ENCODE data around the gene ACP5.
"Not testable (repeated sequence)": the region's sequence is repeated elsewhere in the genome, so short reads cannot be mapped to it uniquely, and the experiment has no call there.

Gene ACP5

DNA sequence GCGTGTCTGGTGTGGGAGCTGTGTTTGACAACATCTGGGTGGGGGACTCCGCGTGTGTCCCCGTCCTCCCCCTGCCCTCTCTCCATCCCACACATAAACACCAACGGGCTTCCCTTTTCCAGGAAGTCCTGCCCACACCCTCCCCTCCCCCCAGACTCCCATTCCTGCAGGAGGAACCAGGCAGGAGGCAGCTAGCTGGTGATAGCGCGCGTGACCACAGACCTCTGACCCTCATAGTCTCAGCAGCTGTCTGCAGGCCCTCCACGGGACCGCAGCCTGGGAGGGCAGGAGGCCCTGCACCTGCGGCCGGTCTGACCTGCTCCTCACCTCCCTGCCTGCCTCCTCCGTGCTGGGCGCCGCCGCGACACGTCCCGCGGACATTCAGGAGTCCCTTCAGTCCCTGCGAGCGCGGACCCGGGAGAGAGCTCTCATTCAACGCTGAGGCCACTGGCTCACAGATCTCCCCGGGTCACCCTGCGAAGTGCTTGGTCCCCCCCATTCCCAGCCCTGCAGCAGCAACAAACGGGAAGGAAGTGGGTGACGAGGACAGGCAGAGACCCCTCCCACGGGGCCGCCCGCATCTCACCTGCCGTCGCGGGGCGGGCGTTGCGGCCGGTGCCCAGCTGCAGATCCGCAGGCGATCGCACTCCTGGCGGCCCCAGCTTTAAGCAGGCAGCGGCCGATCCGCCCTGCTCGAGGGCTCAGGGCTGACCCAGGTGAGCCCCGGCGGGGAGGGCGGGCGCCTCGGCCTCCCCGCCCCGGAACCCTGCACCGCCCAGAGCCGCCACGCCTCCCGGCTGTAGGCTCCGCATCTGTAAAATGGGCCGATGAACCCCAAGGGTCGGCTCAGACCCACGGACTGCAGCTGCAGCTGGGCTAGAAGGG, 1.1 kb upstream of the ACP5 start:
- no CpG with 5 or more reads among the region's 62 CpGs for WGBS (ENCODE audit: extremely low coverage, insufficient coverage, low lambda C conversion rate)
- peak; percentile 47 for DNase-seq
- Histone ChIP-seq H2BK120ac (ENCODE audit: low read depth, low read length) (no peak overlapping the region), H3K4me1 (ENCODE audit: control insufficient read depth, low read depth, low read length) (no peaks in the 10 kb centered on the region), H4K5ac (ENCODE audit: low read length) (no peak overlapping the region), H3K56ac (ENCODE audit: low read length) (peak overlapping the region; percentile 67), H3K4ac (ENCODE audit: low read depth, low read length) (no peak overlapping the region), H2BK15ac (replicated peaks; ENCODE audit: low read depth) (no peak overlapping the region), H3K23ac (ENCODE audit: low read length) (peak overlapping the region; percentile 66), H2BK5ac (ENCODE audit: low read length) (no peak overlapping the region), H4K8ac (ENCODE audit: low read depth, low read length) (no peak overlapping the region), H3K4me3 (ENCODE audit: low read length) (peak overlapping the region; percentile 9), H3K9ac (ENCODE audit: low read length) (peak overlapping the region; percentile 38), H3K27me3 (ENCODE audit: insufficient read depth, low read length, poor library complexity) (no peaks in the 10 kb centered on the region), H3K27ac (ENCODE audit: low read depth, low read length) (no peak overlapping the region), H3K79me1 (ENCODE audit: low read length) (no peaks in the 10 kb centered on the region), H3K4me2 (ENCODE audit: low read length) (peak overlapping the region; percentile 62), H3K79me2 (ENCODE audit: control insufficient read depth, insufficient read depth, low read length) (no peaks in the 10 kb centered on the region), H2AK5ac (ENCODE audit: low read length) (no peak overlapping the region), H3K36me3 (ENCODE audit: control insufficient read depth, insufficient read depth, low read length) (no peaks in the 10 kb centered on the region), H3K18ac (ENCODE audit: low read length) (no peak overlapping the region)

DNA sequence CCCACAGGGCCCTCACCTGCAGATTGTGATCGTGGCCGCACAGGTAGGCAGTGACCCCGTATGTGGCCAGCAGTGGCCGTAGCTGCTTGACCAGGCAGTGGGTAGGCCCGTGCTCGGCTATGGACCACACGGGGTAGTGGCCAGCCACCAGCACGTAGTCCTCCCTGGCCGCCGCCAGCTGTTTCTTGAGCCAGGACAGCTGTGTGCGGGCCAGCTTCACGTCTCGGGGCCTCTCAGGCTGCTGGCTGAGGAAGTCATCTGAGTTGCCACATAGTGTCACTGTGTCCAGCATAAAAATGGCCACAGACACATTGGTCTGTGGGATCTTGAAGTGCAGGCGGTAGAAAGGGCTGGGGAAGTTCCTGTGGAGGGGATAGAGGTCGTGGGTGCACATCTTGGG, 1.2 kb downstream of the ACP5 start:
- H3K79me1 ChIP-seq (ENCODE audit: low read length), result no peaks in the 10 kb centered on the region
- no peak overlapping the region for H2BK120ac ChIP-seq (ENCODE audit: low read depth, low read length)
- no peak overlapping the region for H2AK5ac ChIP-seq (ENCODE audit: low read length)
- no CpG with 5 or more reads among the region's 15 CpGs for WGBS (ENCODE audit: extremely low coverage, insufficient coverage, low lambda C conversion rate)
- no peak overlapping the region for H3K9ac ChIP-seq (ENCODE audit: low read length)
- H3K4ac ChIP-seq (ENCODE audit: low read depth, low read length), result no peak overlapping the region
- H3K23ac ChIP-seq (ENCODE audit: low read length), result no peak overlapping the region
- H3K27ac ChIP-seq (ENCODE audit: low read depth, low read length), result no peak overlapping the region
- H3K56ac ChIP-seq (ENCODE audit: low read length), result no peak overlapping the region
- H3K79me2 ChIP-seq (ENCODE audit: control insufficient read depth, insufficient read depth, low read length), result no peaks in the 10 kb centered on the region
- no peak overlapping the region for H4K8ac ChIP-seq (ENCODE audit: low read depth, low read length)
- H3K36me3 ChIP-seq (ENCODE audit: control insufficient read depth, insufficient read depth, low read length), result no peaks in the 10 kb centered on the region
- no peak overlapping the region for H3K18ac ChIP-seq (ENCODE audit: low read length)
- H2BK5ac ChIP-seq (ENCODE audit: low read length), result no peak overlapping the region
- no peak overlapping the region for H3K4me2 ChIP-seq (ENCODE audit: low read length)
- no peaks in the 10 kb centered on the region for H3K27me3 ChIP-seq (ENCODE audit: insufficient read depth, low read length, poor library complexity)
- H4K5ac ChIP-seq (ENCODE audit: low read length), result no peak overlapping the region
- no peak overlapping the region for H3K4me3 ChIP-seq (ENCODE audit: low read length)
- H2BK15ac ChIP-seq (replicated peaks; ENCODE audit: low read depth), result no peak overlapping the region
- DNase-seq, result no peak
- H3K4me1 ChIP-seq (ENCODE audit: control insufficient read depth, low read depth, low read length), result no peaks in the 10 kb centered on the region

DNA sequence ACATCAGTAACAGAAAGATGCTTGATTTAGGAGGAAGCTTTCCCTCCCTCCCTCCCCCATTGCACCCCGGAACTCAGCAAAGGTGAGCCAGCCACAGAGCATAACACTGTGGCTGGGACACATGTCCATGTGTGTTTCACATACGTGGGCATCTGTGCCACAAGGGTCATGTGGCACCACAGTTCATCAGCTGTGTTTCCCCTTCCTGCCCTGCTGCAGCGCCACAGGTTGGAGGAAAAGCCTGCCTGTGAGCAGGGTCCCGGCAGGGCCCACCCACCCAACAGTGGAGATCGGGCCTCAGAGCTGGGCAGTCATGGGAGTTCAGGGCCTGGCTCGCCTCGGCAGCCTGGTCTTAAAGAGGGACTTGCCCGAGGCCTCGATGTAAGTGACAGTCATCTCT, 2.8 kb downstream of the ACP5 start:
- Histone ChIP-seq H4K5ac (ENCODE audit: low read length) (no peak overlapping the region), H3K79me1 (ENCODE audit: low read length) (no peaks in the 10 kb centered on the region), H3K27ac (ENCODE audit: low read depth, low read length) (no peak overlapping the region), H3K4me1 (ENCODE audit: control insufficient read depth, low read depth, low read length) (no peaks in the 10 kb centered on the region), H3K4me3 (ENCODE audit: low read length) (no peak overlapping the region), H3K4me2 (ENCODE audit: low read length) (no peak overlapping the region), H2BK15ac (replicated peaks; ENCODE audit: low read depth) (no peak overlapping the region), H4K8ac (ENCODE audit: low read depth, low read length) (no peak overlapping the region), H3K23ac (ENCODE audit: low read length) (no peak overlapping the region), H3K9ac (ENCODE audit: low read length) (no peak overlapping the region), H2BK120ac (ENCODE audit: low read depth, low read length) (no peak overlapping the region), H3K18ac (ENCODE audit: low read length) (no peak overlapping the region), H3K36me3 (ENCODE audit: control insufficient read depth, insufficient read depth, low read length) (no peaks in the 10 kb centered on the region), H3K79me2 (ENCODE audit: control insufficient read depth, insufficient read depth, low read length) (no peaks in the 10 kb centered on the region), H2AK5ac (ENCODE audit: low read length) (no peak overlapping the region), H3K27me3 (ENCODE audit: insufficient read depth, low read length, poor library complexity) (no peaks in the 10 kb centered on the region), H3K56ac (ENCODE audit: low read length) (no peak overlapping the region), H2BK5ac (ENCODE audit: low read length) (no peak overlapping the region), H3K4ac (ENCODE audit: low read depth, low read length) (no peak overlapping the region)
- DNase-seq, result no peak
- WGBS (ENCODE audit: extremely low coverage, insufficient coverage, low lambda C conversion rate), result no CpG with 5 or more reads among the region's 9 CpGs

DNA sequence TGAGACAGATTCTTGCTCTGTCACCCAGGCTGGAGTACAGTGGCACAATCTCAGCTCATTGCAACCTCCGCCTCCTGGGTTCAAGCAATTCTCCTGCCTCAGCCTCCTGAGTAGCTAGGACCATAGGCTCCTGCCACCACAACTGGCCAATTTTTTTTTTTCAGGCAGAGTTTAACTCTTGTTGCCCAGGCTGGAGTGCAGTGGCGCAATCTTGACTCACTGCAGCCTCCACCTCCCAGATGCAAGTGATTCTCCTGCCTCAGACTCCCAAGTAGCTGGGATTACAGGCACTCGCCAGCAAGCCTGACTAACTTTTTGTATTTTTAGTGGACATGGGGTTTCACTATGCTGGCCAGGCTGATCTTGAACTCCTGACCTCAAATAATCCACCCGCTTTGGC, 3.7 kb downstream of the ACP5 start:
- not testable (repeated sequence) for H3K18ac ChIP-seq (ENCODE audit: low read length); H3K23ac ChIP-seq (ENCODE audit: low read length); H2AK5ac ChIP-seq (ENCODE audit: low read length); H3K4me2 ChIP-seq (ENCODE audit: low read length); H2BK15ac ChIP-seq (replicated peaks; ENCODE audit: low read depth); H3K79me1 ChIP-seq (ENCODE audit: low read length); H3K4me1 ChIP-seq (ENCODE audit: control insufficient read depth, low read depth, low read length); H3K56ac ChIP-seq (ENCODE audit: low read length); H3K79me2 ChIP-seq (ENCODE audit: control insufficient read depth, insufficient read depth, low read length); H2BK120ac ChIP-seq (ENCODE audit: low read depth, low read length); H4K5ac ChIP-seq (ENCODE audit: low read length); H3K9ac ChIP-seq (ENCODE audit: low read length); H3K4ac ChIP-seq (ENCODE audit: low read depth, low read length); H3K27me3 ChIP-seq (ENCODE audit: insufficient read depth, low read length, poor library complexity); H2BK5ac ChIP-seq (ENCODE audit: low read length); H3K36me3 ChIP-seq (ENCODE audit: control insufficient read depth, insufficient read depth, low read length); H3K4me3 ChIP-seq (ENCODE audit: low read length); H3K27ac ChIP-seq (ENCODE audit: low read depth, low read length); DNase-seq; H4K8ac ChIP-seq (ENCODE audit: low read depth, low read length)
- no CpG with 5 or more reads among the region's 4 CpGs for WGBS (ENCODE audit: extremely low coverage, insufficient coverage, low lambda C conversion rate)

DNA sequence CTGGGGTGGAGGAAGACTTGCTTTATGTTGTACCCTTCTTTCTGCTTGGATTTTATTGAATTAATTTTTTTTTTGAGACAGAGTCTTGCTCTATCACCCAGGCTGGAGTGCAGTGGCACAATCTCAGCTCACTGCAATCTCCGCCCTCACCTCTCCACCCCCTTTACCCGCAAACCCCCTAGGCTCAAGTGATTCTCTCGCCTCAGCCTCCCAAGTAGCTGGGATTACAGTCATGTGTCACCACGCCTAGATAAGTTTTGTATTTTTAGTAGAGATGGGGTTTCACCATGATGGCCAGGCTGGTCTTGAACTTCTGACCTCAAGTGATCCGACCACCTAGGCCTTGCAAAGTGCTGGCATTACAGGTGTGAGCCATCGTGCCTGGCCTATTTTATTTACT, 4.1 kb downstream of the ACP5 start:
- not testable (repeated sequence) for H2AK5ac ChIP-seq (ENCODE audit: low read length); H2BK120ac ChIP-seq (ENCODE audit: low read depth, low read length); H4K8ac ChIP-seq (ENCODE audit: low read depth, low read length); H3K4ac ChIP-seq (ENCODE audit: low read depth, low read length); H3K18ac ChIP-seq (ENCODE audit: low read length); H3K27ac ChIP-seq (ENCODE audit: low read depth, low read length); H3K79me1 ChIP-seq (ENCODE audit: low read length); H3K79me2 ChIP-seq (ENCODE audit: control insufficient read depth, insufficient read depth, low read length); H2BK15ac ChIP-seq (replicated peaks; ENCODE audit: low read depth); H3K56ac ChIP-seq (ENCODE audit: low read length); H3K9ac ChIP-seq (ENCODE audit: low read length); H4K5ac ChIP-seq (ENCODE audit: low read length); H2BK5ac ChIP-seq (ENCODE audit: low read length); H3K23ac ChIP-seq (ENCODE audit: low read length); H3K4me3 ChIP-seq (ENCODE audit: low read length); DNase-seq; H3K4me1 ChIP-seq (ENCODE audit: control insufficient read depth, low read depth, low read length); H3K27me3 ChIP-seq (ENCODE audit: insufficient read depth, low read length, poor library complexity); H3K4me2 ChIP-seq (ENCODE audit: low read length); H3K36me3 ChIP-seq (ENCODE audit: control insufficient read depth, insufficient read depth, low read length)
- no CpG with 5 or more reads among the region's 6 CpGs for WGBS (ENCODE audit: extremely low coverage, insufficient coverage, low lambda C conversion rate)

DNA sequence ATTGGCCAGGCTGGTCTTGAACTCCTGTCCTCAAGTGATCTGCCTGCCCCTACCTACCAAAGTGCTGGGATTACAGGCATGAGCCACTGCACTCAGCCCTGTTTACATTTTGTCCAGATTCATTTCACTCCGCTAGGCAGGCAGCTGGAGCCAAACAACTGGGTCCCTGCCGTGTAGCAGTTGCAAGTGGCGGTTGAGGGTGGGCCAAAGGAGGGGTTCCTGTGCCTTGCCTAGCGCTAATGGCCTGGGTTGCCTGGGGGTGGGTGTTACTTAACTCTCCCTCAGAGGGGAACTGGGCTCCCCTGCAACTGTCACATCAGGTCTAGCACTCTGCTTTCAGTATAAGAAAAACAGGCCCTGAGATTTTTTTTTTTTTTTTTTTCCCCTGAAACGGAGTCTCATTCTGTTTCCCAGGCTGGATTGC, 7.4 kb downstream of the ACP5 start:
- H3K27me3 ChIP-seq (ENCODE audit: insufficient read depth, low read length, poor library complexity), result no peaks in the 10 kb centered on the region
- no peaks in the 10 kb centered on the region for H3K79me1 ChIP-seq (ENCODE audit: low read length)
- no peak overlapping the region for H4K8ac ChIP-seq (ENCODE audit: low read depth, low read length)
- H3K23ac ChIP-seq (ENCODE audit: low read length), result no peak overlapping the region
- H3K4me2 ChIP-seq (ENCODE audit: low read length), result no peak overlapping the region
- no peak overlapping the region for H3K9ac ChIP-seq (ENCODE audit: low read length)
- no peak overlapping the region for H3K4ac ChIP-seq (ENCODE audit: low read depth, low read length)
- no peak overlapping the region for H3K18ac ChIP-seq (ENCODE audit: low read length)
- H3K79me2 ChIP-seq (ENCODE audit: control insufficient read depth, insufficient read depth, low read length), result no peaks in the 10 kb centered on the region
- H2BK120ac ChIP-seq (ENCODE audit: low read depth, low read length), result no peak overlapping the region
- no peaks in the 10 kb centered on the region for H3K4me1 ChIP-seq (ENCODE audit: control insufficient read depth, low read depth, low read length)
- H2BK5ac ChIP-seq (ENCODE audit: low read length), result no peak overlapping the region
- WGBS (ENCODE audit: extremely low coverage, insufficient coverage, low lambda C conversion rate), result no CpG with 5 or more reads among the region's 5 CpGs
- H4K5ac ChIP-seq (ENCODE audit: low read length), result no peak overlapping the region
- H3K36me3 ChIP-seq (ENCODE audit: control insufficient read depth, insufficient read depth, low read length), result no peaks in the 10 kb centered on the region
- H3K56ac ChIP-seq (ENCODE audit: low read length), result no peak overlapping the region
- H3K27ac ChIP-seq (ENCODE audit: low read depth, low read length), result no peak overlapping the region
- H2AK5ac ChIP-seq (ENCODE audit: low read length), result no peak overlapping the region
- no peak overlapping the region for H2BK15ac ChIP-seq (replicated peaks; ENCODE audit: low read depth)
- H3K4me3 ChIP-seq (ENCODE audit: low read length), result no peak overlapping the region
- no peak for DNase-seq
